Activated CD8-positive, alpha-beta memory T cell treated with anti-CD3 and anti-CD28 coated beads, Interleukin-2, amount 10 ng/mL, durations not matched to agents 7 days and 5 days (primary cell): ENCODE measurements around the gene MARCKSL1. TPM values are rescaled to one million over a fixed set of nuclear protein-coding genes. Genes with fewer than 3 reads are reported as not detected.
"Not testable (repeated sequence)": the region's sequence is repeated elsewhere in the genome, so short reads cannot be mapped to it uniquely, and the experiment has no call there.

Experiments used
- ATAC-seq: fragments of 150-1000 bp; cut with Tn5 transposase; one replicate; pipeline ENCODE4 v1.10.0; 2021; ENCODE audit warnings: moderate library complexity
- CTCF ChIA-PET: fragments of 350-600 bp; sonication (Branson Sonifier 250); formaldehyde crosslinking; loops from one replicate; lab custom pipeline; 2021; ENCODE audit warnings: antibody characterized with exemption; lab: Charles Lee
- DNase-seq: peaks from one replicate; pipeline ENCODE4 v3.0.0-alpha.2; 2020
- H3K27ac Mint-ChIP-seq: one replicate; pipeline ENCODE4 v1.8.0; 2021; ENCODE audit warnings: mild to moderate bottlenecking, mixed read lengths
- H3K27me3 Mint-ChIP-seq: one replicate; pipeline ENCODE4 v1.8.0; 2021; ENCODE audit warnings: mixed read lengths
- H3K36me3 Mint-ChIP-seq: one replicate; pipeline ENCODE4 v1.8.0; 2021; ENCODE audit warnings: mild to moderate bottlenecking, mixed read lengths
- H3K4me1 Mint-ChIP-seq: one replicate; pipeline ENCODE4 v1.8.0; 2021; ENCODE audit warnings: mixed read lengths
- H3K4me3 Mint-ChIP-seq: one replicate; pipeline ENCODE4 v1.8.0; 2021; ENCODE audit warnings: mild to moderate bottlenecking, moderate library complexity, mixed read lengths
- H3K9me3 Mint-ChIP-seq: one replicate; pipeline ENCODE4 v1.8.0; 2022; ENCODE audit warnings: low read depth, mixed read lengths
- total RNA-seq, 2 experiments: library from RNA; stranded (reverse); gene quantifications; one replicate each; pipeline ENCODE4 v1.2.3, GENCODE V29; 2021

The MARCKSL1 gene
- total RNA-seq, 2 experiments from 2014 or later = 11.2 to 11.8 TPM

- ATAC-seq = no peak
- no peak overlapping the region for H3K27ac Mint-ChIP-seq
- CTCF ChIA-PET = interaction anchor here (1.1 to 2.6 kb wide), 2 partner anchors 70 to 263 kb away, joined by 3 to 10 read pairs; no protein-coding TSS in a partner anchor
- no peaks in the 10 kb centered on the region for H3K27me3 Mint-ChIP-seq
- no peak overlapping the region for H3K4me3 Mint-ChIP-seq
- DNase-seq = no peak
- H3K4me1 Mint-ChIP-seq = peaks cover 5% of the 10 kb centered on the region
- peaks cover 36% of the 10 kb centered on the region for H3K36me3 Mint-ChIP-seq
- no peaks in the 10 kb centered on the region for H3K9me3 Mint-ChIP-seq
These were observed 50.4 kb downstream of the MARCKSL1 start for GRCh38 chr1:32285658-32286057.

DNA sequence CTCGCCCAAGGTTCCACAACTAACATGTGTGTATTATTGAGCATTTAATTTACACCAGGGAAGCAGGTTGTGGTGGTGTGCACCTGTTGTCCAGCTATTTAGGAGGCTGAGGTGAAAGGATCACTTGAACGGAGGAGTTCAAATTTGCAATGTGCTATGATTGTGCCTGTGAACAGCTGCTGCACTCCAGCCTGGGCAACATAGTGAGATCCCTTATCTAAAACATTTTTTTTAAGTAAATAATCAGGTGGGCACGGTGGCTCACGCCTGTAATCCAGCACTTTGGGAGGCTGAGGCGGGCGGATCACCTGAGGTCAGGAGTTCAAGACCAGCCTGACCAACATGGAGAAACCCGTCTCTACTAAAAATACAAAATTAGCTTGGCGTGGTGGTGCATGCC, 51.3 kb downstream of the MARCKSL1 start:
- not testable (repeated sequence) for ATAC-seq, H3K4me1 Mint-ChIP-seq, H3K9me3 Mint-ChIP-seq, H3K4me3 Mint-ChIP-seq, H3K27me3 Mint-ChIP-seq, H3K27ac Mint-ChIP-seq, DNase-seq
- H3K36me3 Mint-ChIP-seq = peaks cover 42% of the 10 kb centered on the region
- CTCF ChIA-PET = interaction anchor here (2.6 kb wide), 1 partner anchor 70 kb away, joined by 10 read pairs; no protein-coding TSS in a partner anchor

Other genes with a start within 250 kb of the MARCKSL1 start
- 10 to 100 TPM; 59.6 to 82.8 TPM for gene KPNA6, start 228.2 kb downstream of the MARCKSL1 start, total RNA-seq
- 100 to 1,000 TPM in 1 of 2 experiments, 10 to 100 TPM in 1; 85.8 to 104 TPM for gene TXLNA, start 156.6 kb downstream of the MARCKSL1 start, total RNA-seq
- 10 to 100 TPM; 33.0 to 43.3 TPM for gene CCDC28B, start 135.6 kb downstream of the MARCKSL1 start, total RNA-seq
- gene IQCC, start 130.6 kb downstream of the MARCKSL1 start, total RNA-seq = 1 to 10 TPM; 5.4 to 7.2 TPM
- gene DCDC2B, start 127.1 kb downstream of the MARCKSL1 start, total RNA-seq = under 1 TPM in 1 of 2 experiments, not detected in 1; 0.16 TPM
- gene TMEM234, start 113.9 kb downstream of the MARCKSL1 start, total RNA-seq = 10 to 100 TPM; 11.7 to 12.3 TPM
- 100 to 1,000 TPM; 162 to 227 TPM for gene EIF3I, start 113.8 kb downstream of the MARCKSL1 start, total RNA-seq
- 1 to 10 TPM in 1 of 2 experiments, under 1 TPM in 1; 0.80 to 1.2 TPM for gene FAM167B, start 89.0 kb downstream of the MARCKSL1 start, total RNA-seq
- gene LCK, start 85.0 kb downstream of the MARCKSL1 start, total RNA-seq = 100 to 1,000 TPM; 441 to 481 TPM
- gene HDAC1, start 44.1 kb downstream of the MARCKSL1 start, total RNA-seq = 100 to 1,000 TPM; 183 to 189 TPM
- gene FAM229A, start 26.3 kb upstream of the MARCKSL1 start, total RNA-seq = 1 to 10 TPM; 4.1 to 5.4 TPM
- gene TSSK3, start 26.3 kb upstream of the MARCKSL1 start, total RNA-seq = under 1 TPM; 0.70 TPM
- gene BSDC1, start 58.2 kb upstream of the MARCKSL1 start, total RNA-seq = 10 to 100 TPM; 39.8 to 43.3 TPM
- not detected for gene ZBTB8B, start 128.8 kb upstream of the MARCKSL1 start, total RNA-seq
- gene ZBTB8A, start 203.2 kb upstream of the MARCKSL1 start, total RNA-seq = under 1 TPM in 1 of 2 experiments, not detected in 1; 0.23 TPM